ENCODE data around the gene SYNJ2. TPM values are rescaled to one million over a fixed set of nuclear protein-coding genes. Genes with fewer than 3 reads are reported as not detected.
A peak's percentile ranks its signal among the peaks of the same experiment; 100 is the strongest.

SYNJ2 gene
- total and polyA plus RNA-seq, 4 donors, result 3.4 to 8.8 (median 4.8) TPM

GRCh38 chr6:157999168-158000051 is 17.7 kb downstream of the SYNJ2 start:
- no peak for ATAC-seq (ENCODE audit: insufficient read depth, low FRiP score)
- WGBS, 2 donors, result 93 to 99% methylated on average over 12 of the region's 12 CpGs
- peaks cover 0 to 5% (median 0%) of the 10 kb centered on the region in 4 donors for H3K9me3 ChIP-seq (ENCODE audit: control insufficient read depth in 4 of 4, insufficient read depth in 3 of 4, low read length in 3 of 4)
- H3K27ac ChIP-seq (ENCODE audit: low read depth in 1 of 2, low read length in 1 of 2), result no peak overlapping the region
- H3K36me3 ChIP-seq (ENCODE audit: control insufficient read depth in 4 of 4, insufficient read depth in 4 of 4, low read length in 4 of 4), result no peaks in the 10 kb centered on the region
- TF ChIP-seq, protein P1, sequence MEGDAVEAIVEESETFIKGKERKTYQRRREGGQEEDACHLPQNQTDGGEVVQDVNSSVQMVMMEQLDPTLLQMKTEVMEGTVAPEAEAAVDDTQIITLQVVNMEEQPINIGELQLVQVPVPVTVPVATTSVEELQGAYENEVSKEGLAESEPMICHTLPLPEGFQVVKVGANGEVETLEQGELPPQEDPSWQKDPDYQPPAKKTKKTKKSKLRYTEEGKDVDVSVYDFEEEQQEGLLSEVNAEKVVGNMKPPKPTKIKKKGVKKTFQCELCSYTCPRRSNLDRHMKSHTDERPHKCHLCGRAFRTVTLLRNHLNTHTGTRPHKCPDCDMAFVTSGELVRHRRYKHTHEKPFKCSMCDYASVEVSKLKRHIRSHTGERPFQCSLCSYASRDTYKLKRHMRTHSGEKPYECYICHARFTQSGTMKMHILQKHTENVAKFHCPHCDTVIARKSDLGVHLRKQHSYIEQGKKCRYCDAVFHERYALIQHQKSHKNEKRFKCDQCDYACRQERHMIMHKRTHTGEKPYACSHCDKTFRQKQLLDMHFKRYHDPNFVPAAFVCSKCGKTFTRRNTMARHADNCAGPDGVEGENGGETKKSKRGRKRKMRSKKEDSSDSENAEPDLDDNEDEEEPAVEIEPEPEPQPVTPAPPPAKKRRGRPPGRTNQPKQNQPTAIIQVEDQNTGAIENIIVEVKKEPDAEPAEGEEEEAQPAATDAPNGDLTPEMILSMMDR (IDR thresholded peaks at IDR 0.05; ENCODE audit: control extremely low read depth, extremely low read depth), result no peak
- peak overlapping the region in 1 of 2 donors; percentile 47 for H3K9ac ChIP-seq (ENCODE audit: insufficient read depth in 1 of 2, low read length in 2 of 2)
- no peak for DNase-seq
- peaks cover 9 to 34% (median 18%) of the 10 kb centered on the region in 5 donors for H3K4me1 ChIP-seq (ENCODE audit: control insufficient read depth in 5 of 5, insufficient read depth in 5 of 5, low read length in 5 of 5)
- H3K27me3 ChIP-seq (ENCODE audit: control insufficient read depth in 3 of 3, insufficient read depth in 3 of 3, low read length in 2 of 3), result no peaks in the 10 kb centered on the region
- H3K4me3 ChIP-seq, result no peak overlapping the region

DNA sequence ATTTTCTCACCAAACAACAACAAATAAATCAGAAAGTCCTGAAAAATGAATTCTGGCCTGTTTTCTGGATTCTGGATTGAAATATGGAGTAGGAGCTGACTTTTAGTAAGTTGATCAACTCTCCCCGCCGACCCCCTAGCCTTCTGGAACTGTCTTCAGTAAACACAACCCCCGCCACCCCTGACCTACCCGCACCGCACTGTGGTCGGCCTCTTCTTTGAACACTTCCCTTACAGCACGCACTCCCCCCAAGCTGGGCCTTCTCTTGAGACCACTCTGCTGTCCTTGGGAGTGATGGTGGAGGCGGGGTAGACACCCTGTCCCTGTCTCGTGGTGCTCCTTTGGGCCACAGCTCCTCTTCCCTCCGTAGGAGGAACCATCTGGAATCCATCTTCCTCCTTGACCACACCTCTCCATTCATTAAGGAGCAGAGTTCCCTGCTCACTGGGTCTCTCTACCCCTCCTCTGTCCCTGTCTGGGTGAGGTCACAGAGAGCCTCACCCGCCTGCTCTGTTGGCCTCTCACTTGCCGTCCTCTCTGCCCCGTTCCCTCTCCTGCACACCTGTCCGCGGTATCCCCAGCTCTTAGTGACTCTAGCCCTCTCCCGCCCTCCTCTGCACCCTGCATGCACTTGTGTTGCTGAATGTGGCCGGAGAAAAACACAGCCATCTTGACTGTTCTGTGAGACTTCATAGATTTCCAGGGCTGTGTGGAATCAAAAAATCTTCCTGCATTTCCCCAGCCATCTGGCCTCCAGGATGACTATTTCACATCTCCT is 19.1 kb downstream of the SYNJ2 start:
- Histone ChIP-seq H3K9ac (ENCODE audit: insufficient read depth in 1 of 2, low read length in 2 of 2) (no peak overlapping the region), H3K4me3 (no peak overlapping the region), H3K9me3 (ENCODE audit: control insufficient read depth in 4 of 4, insufficient read depth in 3 of 4, low read length in 3 of 4) (peaks cover 0 to 5% (median 0%) of the 10 kb centered on the region in 4 donors), H3K27me3 (ENCODE audit: control insufficient read depth in 3 of 3, insufficient read depth in 3 of 3, low read length in 2 of 3) (no peaks in the 10 kb centered on the region), H3K36me3 (ENCODE audit: control insufficient read depth in 4 of 4, insufficient read depth in 4 of 4, low read length in 4 of 4) (no peaks in the 10 kb centered on the region), H3K4me1 (ENCODE audit: control insufficient read depth in 5 of 5, insufficient read depth in 5 of 5, low read length in 5 of 5) (peaks cover 9 to 36% (median 18%) of the 10 kb centered on the region in 5 donors), H3K27ac (ENCODE audit: low read depth in 1 of 2, low read length in 1 of 2) (no peak overlapping the region)
- ATAC-seq (ENCODE audit: insufficient read depth, low FRiP score) (no peak), DNase-seq (no peak)
- WGBS, 2 donors, result 90% methylated on average over 17 of the region's 17 CpGs
- TF ChIP-seq, protein P1 (IDR thresholded peaks at IDR 0.05; ENCODE audit: control extremely low read depth, extremely low read depth), result no peak

DNA sequence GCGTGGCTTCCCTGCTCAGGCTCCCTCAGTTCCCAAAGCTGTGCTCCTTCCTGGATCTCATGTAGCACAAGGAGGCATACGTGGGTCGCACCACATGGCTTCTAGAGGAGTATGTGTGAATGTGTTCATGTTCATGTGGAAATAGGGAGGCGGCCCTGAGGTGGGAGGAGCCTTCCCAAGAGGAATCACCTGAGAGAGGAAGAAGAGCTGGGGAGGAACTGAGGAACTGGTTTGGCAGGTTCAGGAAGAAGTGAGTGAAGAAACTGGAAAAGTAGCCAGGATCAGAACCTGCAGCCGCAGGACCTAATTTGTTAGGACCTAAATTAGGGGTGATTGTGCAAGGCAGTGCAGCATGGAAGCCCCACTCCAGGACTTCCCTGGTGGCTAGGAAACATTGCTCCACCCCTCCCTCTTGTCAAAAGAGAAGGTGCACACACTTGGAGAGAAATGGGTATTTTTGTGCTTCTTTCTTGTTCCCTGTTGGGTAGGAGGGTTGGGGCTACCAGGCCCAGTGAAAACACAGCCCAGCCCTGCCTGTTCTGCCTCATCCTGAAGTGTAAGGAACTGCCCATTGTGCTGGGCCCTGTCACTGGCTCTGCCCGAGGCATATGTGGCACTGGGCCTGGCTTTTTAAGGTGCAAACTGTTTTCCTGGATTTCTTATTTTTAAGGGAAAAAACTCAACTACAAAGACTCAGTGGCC is 20.7 kb downstream of the SYNJ2 start:
- H3K27me3 ChIP-seq (ENCODE audit: control insufficient read depth in 3 of 3, insufficient read depth in 3 of 3, low read length in 2 of 3), result no peaks in the 10 kb centered on the region
- 77 to 78% methylated on average over 6 of the region's 6 CpGs for WGBS, 2 donors
- H3K9me3 ChIP-seq (ENCODE audit: control insufficient read depth in 4 of 4, insufficient read depth in 3 of 4, low read length in 3 of 4), result peaks cover 0 to 5% (median 0%) of the 10 kb centered on the region in 4 donors
- H3K27ac ChIP-seq (ENCODE audit: low read depth in 1 of 2, low read length in 1 of 2), result peak overlapping the region; percentile 15 to 50
- H3K4me3 ChIP-seq, result no peak overlapping the region
- TF ChIP-seq, protein P1 (IDR thresholded peaks at IDR 0.05; ENCODE audit: control extremely low read depth, extremely low read depth), result no peak
- H3K4me1 ChIP-seq (ENCODE audit: control insufficient read depth in 5 of 5, insufficient read depth in 5 of 5, low read length in 5 of 5), result peaks cover 9 to 36% (median 18%) of the 10 kb centered on the region in 5 donors
- DNase-seq, result no peak
- no peak for ATAC-seq (ENCODE audit: insufficient read depth, low FRiP score)
- no peaks in the 10 kb centered on the region for H3K36me3 ChIP-seq (ENCODE audit: control insufficient read depth in 4 of 4, insufficient read depth in 4 of 4, low read length in 4 of 4)
- H3K9ac ChIP-seq (ENCODE audit: insufficient read depth in 1 of 2, low read length in 2 of 2), result peak overlapping the region; percentile 41 to 54

Measured in lung (tissue), 12 donors.